Smooth muscle cell (in vitro differentiated cells): ENCODE data around the gene ARHGAP15. TPM values are rescaled to one million over a fixed set of nuclear protein-coding genes. Genes with fewer than 3 reads are reported as not detected.

ENCODE experiments used
- DNase-seq: peaks from one replicate; lab custom pipeline; 2025; ENCODE audit not compliant: unreplicated experiment; lab: John Stamatoyannopoulos, UW
- H2AFZ ChIP-seq: fragments of 200-600 bp; sonication (generic); 2 replicates; pipeline ENCODE4 v1.6.0; 2016; ENCODE audit warnings: antibody characterized with exemption, low read depth, mild to moderate bottlenecking
- H3F3A ChIP-seq: fragments of 200-600 bp; sonication (generic); 2 replicates; pipeline ENCODE4 v1.6.0; 2017; ENCODE audit warnings: antibody characterized with exemption, low read depth
- H3K27ac ChIP-seq: fragments of 200-600 bp; sonication (generic); 2 replicates; pipeline ENCODE4 v1.5.1; 2016; ENCODE audit warnings: low read depth, mild to moderate bottlenecking
- H3K27me3 ChIP-seq: fragments of 200-600 bp; sonication (generic); 2 replicates; pipeline ENCODE4 v1.6.1; 2016; ENCODE audit warnings: low read depth, mild to moderate bottlenecking
- H3K36me3 ChIP-seq: fragments of 200-600 bp; sonication (generic); 2 replicates; pipeline ENCODE4 v1.5.1; 2016; ENCODE audit warnings: low read depth
- H3K4me1 ChIP-seq: fragments of 200-600 bp; sonication (generic); 2 replicates; pipeline ENCODE4 v1.5.1; 2016; ENCODE audit warnings: low read depth
- H3K4me2 ChIP-seq: fragments of 200-600 bp; sonication (generic); 2 replicates; pipeline ENCODE4 v1.6.0; 2016; ENCODE audit warnings: mild to moderate bottlenecking
- H3K4me3 ChIP-seq: fragments of 200-600 bp; sonication (generic); 2 replicates; pipeline ENCODE4 v1.5.1; 2016; ENCODE audit warnings: mild to moderate bottlenecking
- H3K79me2 ChIP-seq: fragments of 200-600 bp; sonication (generic); 2 replicates; pipeline ENCODE4 v1.6.0; 2016; ENCODE audit warnings: low read depth, mild to moderate bottlenecking
- H3K9ac ChIP-seq: fragments of 200-600 bp; sonication (generic); 2 replicates; pipeline ENCODE4 v1.6.0; 2016; ENCODE audit warnings: low read depth
- H3K9me3 ChIP-seq: fragments of 200-600 bp; sonication (generic); replicated peaks from 2 replicates; pipeline ENCODE4 v1.5.1; 2016; ENCODE audit warnings: low read depth
- H4K20me1 ChIP-seq: fragments of 200-600 bp; sonication (generic); 2 replicates; pipeline ENCODE4 v1.6.0; 2016; ENCODE audit warnings: low read depth
- WGBS: methylation state at CpG from one replicate; pipeline ENCODE4 v1.1.7; 2016; ENCODE audit warnings: low lambda C conversion rate; 5-methylcytosine and 5-hydroxymethylcytosine counted together
- polyA plus RNA-seq: library from polyadenylated mRNA; unstranded; fragments of >200 nt; fragmentation: Nextera tagmentation; extraction: Ambion mirVana; gene quantifications from 2 replicates; pipeline ENCODE4 v1.2.1, GENCODE V29; 2016
- total RNA-seq: library from RNA; depleted of rRNA; stranded (reverse); fragments of >200 nt; gene quantifications from 2 replicates; pipeline ENCODE4 v1.2.3, GENCODE V29; 2014
- TF ChIP-seq, protein P1 (sequence below): fragments of 200-600 bp; sonication (generic); IDR thresholded peaks from 2 replicates; pipeline ENCODE4 v1.5.1; 2017; ENCODE audit warnings: borderline replicate concordance, mild to moderate bottlenecking, antibody characterized with exemption; ENCODE audit not compliant: insufficient read depth, poor library complexity, severe bottlenecking

Gene ARHGAP15
- total and polyA plus RNA-seq, 2 experiments from 2014 or later = not detected

DNA sequence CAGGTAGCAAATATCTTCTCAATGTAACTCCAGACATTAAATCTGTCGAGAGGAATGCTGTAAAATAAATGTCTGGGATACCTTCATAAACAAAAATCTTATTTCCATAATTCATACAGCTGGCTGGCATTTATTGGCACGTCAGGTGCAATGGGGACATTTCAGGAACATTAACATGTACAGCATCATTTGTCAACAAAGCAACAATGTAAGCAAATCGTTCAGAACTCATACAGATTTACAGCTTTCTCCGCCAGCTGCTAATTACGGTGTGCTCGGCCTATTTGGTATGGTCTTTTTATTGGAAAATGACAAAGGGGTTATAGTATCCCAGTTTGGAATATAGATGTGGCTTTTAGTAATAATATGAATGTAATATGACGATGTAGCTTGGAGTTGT lies 464.9 kb downstream of the ARHGAP15 start:
- 86% methylated on average over 7 of the region's 7 CpGs for WGBS
- Histone ChIP-seq H2AFZ (no peak overlapping the region), H3K27me3 (no peaks in the 10 kb centered on the region)

DNA sequence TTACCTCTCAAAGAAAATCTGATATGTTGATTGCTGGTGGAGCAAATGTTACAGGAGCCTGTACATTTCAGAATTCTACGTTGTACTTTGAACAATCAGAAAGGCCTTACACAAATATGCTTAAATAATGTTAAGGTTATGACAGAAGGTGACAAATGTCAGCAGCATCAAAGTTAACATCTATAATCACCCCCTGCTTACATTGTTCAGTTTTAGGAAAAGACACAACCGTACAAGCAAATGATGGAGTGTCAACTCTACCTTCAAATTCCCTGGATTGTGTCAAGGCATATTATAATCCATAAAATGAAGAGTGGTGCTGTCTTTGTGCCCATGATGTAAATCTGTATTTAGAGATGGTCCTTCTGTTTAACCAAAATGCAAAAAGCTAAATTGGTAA lies 465.5 kb downstream of the ARHGAP15 start:
- Histone ChIP-seq H2AFZ (no peak overlapping the region), H3K4me3 (no peak overlapping the region), H3F3A (no peaks in the 10 kb centered on the region), H3K27me3 (no peaks in the 10 kb centered on the region), H3K4me1 (peaks cover 8% of the 10 kb centered on the region), H3K9ac (no peak overlapping the region), H3K4me2 (no peak overlapping the region), H3K79me2 (no peaks in the 10 kb centered on the region), H3K36me3 (no peaks in the 10 kb centered on the region), H3K27ac (no peak overlapping the region), H4K20me1 (no peaks in the 10 kb centered on the region), H3K9me3 (no peaks in the 10 kb centered on the region)
- no peak for DNase-seq
- WGBS = 45% methylated on average over 2 of the region's 2 CpGs
- TF ChIP-seq, protein P1, sequence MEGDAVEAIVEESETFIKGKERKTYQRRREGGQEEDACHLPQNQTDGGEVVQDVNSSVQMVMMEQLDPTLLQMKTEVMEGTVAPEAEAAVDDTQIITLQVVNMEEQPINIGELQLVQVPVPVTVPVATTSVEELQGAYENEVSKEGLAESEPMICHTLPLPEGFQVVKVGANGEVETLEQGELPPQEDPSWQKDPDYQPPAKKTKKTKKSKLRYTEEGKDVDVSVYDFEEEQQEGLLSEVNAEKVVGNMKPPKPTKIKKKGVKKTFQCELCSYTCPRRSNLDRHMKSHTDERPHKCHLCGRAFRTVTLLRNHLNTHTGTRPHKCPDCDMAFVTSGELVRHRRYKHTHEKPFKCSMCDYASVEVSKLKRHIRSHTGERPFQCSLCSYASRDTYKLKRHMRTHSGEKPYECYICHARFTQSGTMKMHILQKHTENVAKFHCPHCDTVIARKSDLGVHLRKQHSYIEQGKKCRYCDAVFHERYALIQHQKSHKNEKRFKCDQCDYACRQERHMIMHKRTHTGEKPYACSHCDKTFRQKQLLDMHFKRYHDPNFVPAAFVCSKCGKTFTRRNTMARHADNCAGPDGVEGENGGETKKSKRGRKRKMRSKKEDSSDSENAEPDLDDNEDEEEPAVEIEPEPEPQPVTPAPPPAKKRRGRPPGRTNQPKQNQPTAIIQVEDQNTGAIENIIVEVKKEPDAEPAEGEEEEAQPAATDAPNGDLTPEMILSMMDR = no peak

More for the DNA sequence above, 464.9 kb downstream of the ARHGAP15 start:
- H4K20me1 ChIP-seq = no peaks in the 10 kb centered on the region
- DNase-seq = no peak
- H3K9ac ChIP-seq = no peak overlapping the region
- no peaks in the 10 kb centered on the region for H3K79me2 ChIP-seq
- H3K27ac ChIP-seq = no peak overlapping the region
- no peak overlapping the region for H3K4me3 ChIP-seq
- H3K9me3 ChIP-seq = no peaks in the 10 kb centered on the region
- no peak overlapping the region for H3K4me2 ChIP-seq
- no peaks in the 10 kb centered on the region for H3K36me3 ChIP-seq
- TF ChIP-seq, protein P1 = no peak
- no peaks in the 10 kb centered on the region for H3F3A ChIP-seq
- H3K4me1 ChIP-seq = peaks cover 8% of the 10 kb centered on the region

DNA sequence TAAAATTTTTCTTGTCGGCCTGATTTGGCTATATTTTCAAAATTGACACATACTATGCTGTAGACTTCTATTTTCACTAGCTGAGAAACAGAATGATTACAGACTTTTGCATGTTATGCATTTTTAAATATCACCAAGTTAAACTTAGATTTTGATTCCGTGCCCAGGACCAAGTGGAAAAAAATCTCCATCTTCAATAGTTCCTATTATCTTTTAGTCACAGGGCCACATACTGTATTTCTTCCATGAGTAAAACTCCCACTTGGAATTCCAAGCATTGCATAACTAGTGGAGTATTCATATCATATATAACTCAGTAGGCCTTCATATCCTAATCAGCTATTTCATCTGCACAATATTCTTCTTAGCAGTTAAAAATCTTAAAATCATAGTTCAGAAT lies 470.9 kb downstream of the ARHGAP15 start:
- H3K27me3 ChIP-seq = no peaks in the 10 kb centered on the region
- H3K9ac ChIP-seq = no peak overlapping the region
- TF ChIP-seq, protein P1 = no peak
- 91% methylated on average over 2 of the region's 2 CpGs for WGBS
- peaks cover 43% of the 10 kb centered on the region for H3K4me1 ChIP-seq
- no peaks in the 10 kb centered on the region for H3F3A ChIP-seq
- H2AFZ ChIP-seq = no peak overlapping the region
- H3K27ac ChIP-seq = no peak overlapping the region
- no peaks in the 10 kb centered on the region for H3K36me3 ChIP-seq
- no peaks in the 10 kb centered on the region for H3K79me2 ChIP-seq
- H3K9me3 ChIP-seq = no peaks in the 10 kb centered on the region
- no peaks in the 10 kb centered on the region for H4K20me1 ChIP-seq
- no peak overlapping the region for H3K4me2 ChIP-seq
- no peak for DNase-seq
- no peak overlapping the region for H3K4me3 ChIP-seq

DNA sequence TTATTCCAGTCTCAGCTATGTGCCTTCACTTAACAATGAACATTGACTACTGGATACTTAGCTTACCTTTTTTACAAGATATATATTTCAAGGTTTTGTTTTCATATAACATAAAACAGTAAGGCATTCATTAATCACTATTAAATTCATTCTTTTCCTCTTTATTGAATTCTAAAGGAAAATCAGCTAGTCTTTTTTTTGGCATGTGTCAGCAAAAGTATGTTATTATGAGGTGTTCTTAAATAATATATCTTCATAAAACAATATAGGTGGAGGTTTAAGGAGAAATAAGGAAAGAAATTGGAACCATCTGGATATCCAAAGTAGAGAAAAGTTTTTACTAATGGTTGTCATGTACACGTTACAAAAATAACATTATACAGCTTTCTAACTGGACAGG lies 472.6 kb downstream of the ARHGAP15 start:
- Histone ChIP-seq H3K4me2 (no peak overlapping the region), H3K27me3 (no peaks in the 10 kb centered on the region), H3K9ac (no peak overlapping the region), H3K4me1 (peaks cover 43% of the 10 kb centered on the region), H3F3A (no peaks in the 10 kb centered on the region), H3K27ac (no peak overlapping the region), H3K36me3 (no peaks in the 10 kb centered on the region), H4K20me1 (no peaks in the 10 kb centered on the region), H3K79me2 (no peaks in the 10 kb centered on the region), H3K9me3 (no peaks in the 10 kb centered on the region), H2AFZ (no peak overlapping the region), H3K4me3 (no peak overlapping the region)
- TF ChIP-seq, protein P1 = no peak
- 93% methylated on average over 1 of the region's 1 CpG for WGBS
- no peak for DNase-seq
